HepG2 (cell line): ENCODE results near the gene EFL1.
"Not testable (repeated sequence)": the region's sequence is repeated elsewhere in the genome, so short reads cannot be mapped to it uniquely, and the experiment has no call there.

ENCODE experiments used
- CEBPB ChIP-seq: IDR thresholded peaks from 2 replicates; pipeline ENCODE4 v1.6.1; 2011; ENCODE audit warnings: low read depth, low read length, improper control_type of control experiment, borderline replicate concordance
- CHD2 ChIP-seq: IDR thresholded peaks from 2 replicates; pipeline ENCODE4 v1.6.1; 2011; ENCODE audit warnings: low read depth, low read length, improper control_type of control experiment
- ELF3 ChIP-seq: IDR thresholded peaks from 2 replicates; pipeline ENCODE4 v1.6.1; 2016; ENCODE audit warnings: missing genetic modification reagents, missing compliant biosample characterization
- EP300 ChIP-seq, 3 experiments: sonication (generic) in 1 of 3; formaldehyde crosslinking in 1 of 3; IDR thresholded peaks; 2 replicates each; pipeline versions ENCODE4 v1.5.1 to v1.6.1; 2011 to 2020; ENCODE audit warnings: low read depth in 2 of 3, low read length in 2 of 3, borderline replicate concordance in 1 of 3, improper control_type of control experiment in 1 of 3, mild to moderate bottlenecking in 1 of 3, missing genetic modification reagents in 1 of 3, moderate library complexity in 1 of 3
- GTF2F1 ChIP-seq: fragments of 150-350 bp; IDR thresholded peaks from 2 replicates; pipeline ENCODE4 v1.6.1; 2014; ENCODE audit warnings: low read length
- HMGA1 ChIP-seq: sonication (generic); formaldehyde crosslinking; conservative IDR thresholded peaks from 2 replicates; pipeline ENCODE4 v1.4.0; 2020; ENCODE audit warnings: missing genetic modification reagents
- NFIC ChIP-seq: IDR thresholded peaks from 2 replicates; pipeline ENCODE4 v1.6.1; 2012; ENCODE audit warnings: mild to moderate bottlenecking, low read length, inconsistent platforms
- POGZ ChIP-seq: sonication (generic); formaldehyde crosslinking; IDR thresholded peaks from 2 replicates; pipeline ENCODE4 v1.4.0; 2020; ENCODE audit warnings: mild to moderate bottlenecking, missing genetic modification reagents
- TCF7 ChIP-seq: sonication (generic); IDR thresholded peaks from 2 replicates; pipeline ENCODE4 v1.6.1; 2016; ENCODE audit warnings: antibody characterized with exemption, low read depth
- ZZZ3 ChIP-seq: sonication (generic); formaldehyde crosslinking; IDR thresholded peaks from 2 replicates; pipeline ENCODE4 v1.4.0; 2020; ENCODE audit warnings: missing genetic modification reagents, mild to moderate bottlenecking, borderline replicate concordance
- TF ChIP-seq, protein P1 (sequence below): sonication (generic); formaldehyde crosslinking; IDR thresholded peaks from 2 replicates; pipeline ENCODE4 v1.4.0; 2020; ENCODE audit warnings: missing genetic modification reagents
- TF ChIP-seq, protein P2 (sequence below): sonication (generic); formaldehyde crosslinking; IDR thresholded peaks from 2 replicates; pipeline ENCODE4 v1.4.0; 2020; ENCODE audit warnings: missing genetic modification reagents, borderline replicate concordance

DNA sequence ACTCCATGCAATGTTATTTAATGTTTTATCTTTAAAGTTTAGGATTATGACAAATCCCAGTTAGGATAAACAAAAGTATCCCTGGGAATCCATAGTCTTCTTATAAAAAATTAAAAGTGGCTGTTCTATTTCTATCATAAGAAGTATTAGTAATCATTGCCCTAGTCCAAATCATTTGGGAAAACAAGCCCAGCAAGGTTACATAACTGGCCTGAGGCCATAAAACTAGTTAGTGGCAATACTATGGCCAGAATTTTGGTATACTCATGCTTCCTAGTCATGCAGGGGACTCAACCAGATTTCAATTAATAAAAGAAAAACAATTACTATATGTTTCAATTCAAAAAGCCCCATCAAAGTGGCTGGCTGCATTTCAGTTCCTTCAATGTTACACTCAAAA, 50.3 kb downstream of the EFL1 start:
- TF ChIP-seq EP300 (IDR thresholded peaks at IDR 0.05; ENCODE audit: low read depth in 2 of 2, low read length in 2 of 2); EP300 (CRISPR knock-in tag; IDR thresholded peaks at IDR 0.05; ENCODE audit: borderline replicate concordance); ZZZ3; ELF3 (CRISPR knock-in tag); TCF7; GTF2F1; NFIC; CHD2; CEBPB; POGZ (CRISPR knock-in tag); HMGA1 (CRISPR knock-in tag): not testable (repeated sequence)
- TF ChIP-seq, protein P1, sequence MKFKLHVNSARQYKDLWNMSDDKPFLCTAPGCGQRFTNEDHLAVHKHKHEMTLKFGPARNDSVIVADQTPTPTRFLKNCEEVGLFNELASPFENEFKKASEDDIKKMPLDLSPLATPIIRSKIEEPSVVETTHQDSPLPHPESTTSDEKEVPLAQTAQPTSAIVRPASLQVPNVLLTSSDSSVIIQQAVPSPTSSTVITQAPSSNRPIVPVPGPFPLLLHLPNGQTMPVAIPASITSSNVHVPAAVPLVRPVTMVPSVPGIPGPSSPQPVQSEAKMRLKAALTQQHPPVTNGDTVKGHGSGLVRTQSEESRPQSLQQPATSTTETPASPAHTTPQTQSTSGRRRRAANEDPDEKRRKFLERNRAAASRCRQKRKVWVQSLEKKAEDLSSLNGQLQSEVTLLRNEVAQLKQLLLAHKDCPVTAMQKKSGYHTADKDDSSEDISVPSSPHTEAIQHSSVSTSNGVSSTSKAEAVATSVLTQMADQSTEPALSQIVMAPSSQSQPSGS = not testable (repeated sequence)
- TF ChIP-seq, protein P2, sequence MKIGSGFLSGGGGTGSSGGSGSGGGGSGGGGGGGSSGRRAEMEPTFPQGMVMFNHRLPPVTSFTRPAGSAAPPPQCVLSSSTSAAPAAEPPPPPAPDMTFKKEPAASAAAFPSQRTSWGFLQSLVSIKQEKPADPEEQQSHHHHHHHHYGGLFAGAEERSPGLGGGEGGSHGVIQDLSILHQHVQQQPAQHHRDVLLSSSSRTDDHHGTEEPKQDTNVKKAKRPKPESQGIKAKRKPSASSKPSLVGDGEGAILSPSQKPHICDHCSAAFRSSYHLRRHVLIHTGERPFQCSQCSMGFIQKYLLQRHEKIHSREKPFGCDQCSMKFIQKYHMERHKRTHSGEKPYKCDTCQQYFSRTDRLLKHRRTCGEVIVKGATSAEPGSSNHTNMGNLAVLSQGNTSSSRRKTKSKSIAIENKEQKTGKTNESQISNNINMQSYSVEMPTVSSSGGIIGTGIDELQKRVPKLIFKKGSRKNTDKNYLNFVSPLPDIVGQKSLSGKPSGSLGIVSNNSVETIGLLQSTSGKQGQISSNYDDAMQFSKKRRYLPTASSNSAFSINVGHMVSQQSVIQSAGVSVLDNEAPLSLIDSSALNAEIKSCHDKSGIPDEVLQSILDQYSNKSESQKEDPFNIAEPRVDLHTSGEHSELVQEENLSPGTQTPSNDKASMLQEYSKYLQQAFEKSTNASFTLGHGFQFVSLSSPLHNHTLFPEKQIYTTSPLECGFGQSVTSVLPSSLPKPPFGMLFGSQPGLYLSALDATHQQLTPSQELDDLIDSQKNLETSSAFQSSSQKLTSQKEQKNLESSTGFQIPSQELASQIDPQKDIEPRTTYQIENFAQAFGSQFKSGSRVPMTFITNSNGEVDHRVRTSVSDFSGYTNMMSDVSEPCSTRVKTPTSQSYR (CRISPR knock-in tag) = not testable (repeated sequence)
